Measurements from ENCODE around the gene RAET1L. TPM values are rescaled to one million over a fixed set of nuclear protein-coding genes. Genes with fewer than 3 reads are reported as not detected.
"Not testable (repeated sequence)": the region's sequence is repeated elsewhere in the genome, so short reads cannot be mapped to it uniquely, and the experiment has no call there.

The RAET1L gene
- total RNA-seq, 1 experiment from 2014 or later = not detected

- no peaks in the 10 kb centered on the region; the same call in 1 of the 2 replicates for H3K9me3 ChIP-seq (replicated peaks)
- DNase-seq = no peak
- no peaks in the 10 kb centered on the region for H3K4me1 ChIP-seq
- H3K27me3 ChIP-seq = peaks cover 27% of the 10 kb centered on the region
- H3K36me3 ChIP-seq = no peaks in the 10 kb centered on the region
- H3K27ac ChIP-seq = no peak overlapping the region
- H3K4me3 ChIP-seq = no peak overlapping the region
Measured at GRCh38 chr6:150033207-150033771, 8.0 kb upstream of the RAET1L start.

DNA sequence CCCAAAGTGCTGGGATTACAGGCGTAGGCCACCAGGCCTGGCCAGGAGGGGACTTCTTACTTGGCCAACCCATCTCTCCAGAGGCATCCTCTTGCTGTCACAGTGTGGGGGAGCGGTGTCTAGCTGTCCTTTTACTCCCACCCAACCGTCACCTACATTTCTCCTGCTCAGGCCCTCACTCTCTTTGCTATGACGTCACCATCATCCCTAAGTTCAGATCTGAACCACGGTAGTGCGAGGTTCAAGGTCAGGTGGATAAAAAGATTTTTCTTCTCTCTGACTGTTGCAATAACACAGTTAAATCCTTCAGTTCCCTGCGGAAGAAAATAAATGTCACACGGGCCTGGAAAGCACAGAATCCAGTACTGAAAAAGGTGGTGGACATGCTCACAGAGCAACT is 7.3 kb upstream of the RAET1L start:
- no peak overlapping the region for H3K27ac ChIP-seq
- H3K36me3 ChIP-seq = no peaks in the 10 kb centered on the region
- peaks cover 33% of the 10 kb centered on the region for H3K27me3 ChIP-seq
- no peaks in the 10 kb centered on the region; the same call in 1 of the 2 replicates for H3K9me3 ChIP-seq (replicated peaks)
- no peak overlapping the region for H3K4me3 ChIP-seq
- DNase-seq = no peak
- no peaks in the 10 kb centered on the region for H3K4me1 ChIP-seq

- no peak overlapping the region for H3K27ac ChIP-seq
- no peaks in the 10 kb centered on the region for H3K4me1 ChIP-seq
- no peaks in the 10 kb centered on the region; the same call in 1 of the 2 replicates for H3K9me3 ChIP-seq (replicated peaks)
- H3K36me3 ChIP-seq = no peaks in the 10 kb centered on the region
- peaks cover 41% of the 10 kb centered on the region for H3K27me3 ChIP-seq
- no peak for DNase-seq
- no peak overlapping the region for H3K4me3 ChIP-seq
Measured at GRCh38 chr6:150030611-150031010, 5.3 kb upstream of the RAET1L start.

DNA sequence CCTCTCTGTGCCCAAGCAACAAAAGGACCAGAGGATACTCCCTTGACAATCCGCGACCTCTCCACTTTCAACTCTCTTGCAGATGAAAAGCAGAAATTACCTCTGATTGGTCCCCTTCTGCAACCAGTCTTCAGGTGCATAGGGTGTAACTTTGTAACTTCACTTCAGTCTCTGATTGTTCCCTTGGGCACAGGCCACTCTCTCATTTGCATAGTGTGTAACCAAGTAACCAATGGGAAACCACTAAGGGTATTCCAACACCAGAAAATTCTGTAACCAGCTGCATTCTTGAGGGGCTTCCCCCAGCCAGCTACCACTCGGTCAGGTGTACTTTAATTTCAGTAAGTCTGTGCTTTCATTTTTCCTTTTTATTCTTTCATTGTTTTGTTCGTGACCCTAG is 4.4 kb upstream of the RAET1L start:
- H3K36me3 ChIP-seq = no peaks in the 10 kb centered on the region
- H3K4me1 ChIP-seq = no peaks in the 10 kb centered on the region
- H3K9me3 ChIP-seq (replicated peaks) = no peaks in the 10 kb centered on the region; the same call in 1 of the 2 replicates
- DNase-seq = no peak
- peaks cover 46% of the 10 kb centered on the region for H3K27me3 ChIP-seq
- no peak overlapping the region for H3K4me3 ChIP-seq
- H3K27ac ChIP-seq = no peak overlapping the region

GRCh38 chr6:150029276-150029675 is 3.9 kb upstream of the RAET1L start:
- H3K27me3 ChIP-seq = peaks cover 43% of the 10 kb centered on the region
- H3K9me3 ChIP-seq (replicated peaks) = no peaks in the 10 kb centered on the region; the same call in 1 of the 2 replicates
- no peak for DNase-seq
- H3K4me1 ChIP-seq = no peaks in the 10 kb centered on the region
- H3K27ac ChIP-seq = no peak overlapping the region
- H3K4me3 ChIP-seq = no peak overlapping the region
- H3K36me3 ChIP-seq = no peaks in the 10 kb centered on the region

DNA sequence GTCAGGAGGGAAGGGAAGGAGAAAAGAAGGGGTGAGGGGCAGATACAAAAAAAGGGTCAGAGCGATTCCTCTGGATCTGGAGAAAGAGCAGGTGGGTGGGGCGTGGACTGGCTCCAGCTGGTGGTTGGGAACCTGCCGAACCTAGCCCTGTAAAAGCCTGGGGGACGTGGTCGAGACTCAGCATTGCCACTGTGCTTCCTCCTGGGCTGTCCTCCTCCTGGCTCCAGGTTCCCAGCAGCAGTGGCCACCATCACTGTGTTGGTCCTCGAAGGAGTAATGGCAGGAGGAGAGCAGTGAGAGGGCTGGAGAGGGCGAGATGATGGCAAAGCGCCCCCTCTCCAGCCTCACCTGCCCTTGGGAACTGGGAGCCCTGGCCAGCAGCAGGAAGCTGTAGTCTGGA is 3.5 kb upstream of the RAET1L start:
- no peak overlapping the region for H3K4me3 ChIP-seq
- H3K36me3 ChIP-seq = no peaks in the 10 kb centered on the region
- H3K9me3 ChIP-seq (replicated peaks) = no peaks in the 10 kb centered on the region; the same call in 1 of the 2 replicates
- DNase-seq = no peak
- H3K27ac ChIP-seq = no peak overlapping the region
- no peaks in the 10 kb centered on the region for H3K4me1 ChIP-seq
- peaks cover 40% of the 10 kb centered on the region for H3K27me3 ChIP-seq

DNA sequence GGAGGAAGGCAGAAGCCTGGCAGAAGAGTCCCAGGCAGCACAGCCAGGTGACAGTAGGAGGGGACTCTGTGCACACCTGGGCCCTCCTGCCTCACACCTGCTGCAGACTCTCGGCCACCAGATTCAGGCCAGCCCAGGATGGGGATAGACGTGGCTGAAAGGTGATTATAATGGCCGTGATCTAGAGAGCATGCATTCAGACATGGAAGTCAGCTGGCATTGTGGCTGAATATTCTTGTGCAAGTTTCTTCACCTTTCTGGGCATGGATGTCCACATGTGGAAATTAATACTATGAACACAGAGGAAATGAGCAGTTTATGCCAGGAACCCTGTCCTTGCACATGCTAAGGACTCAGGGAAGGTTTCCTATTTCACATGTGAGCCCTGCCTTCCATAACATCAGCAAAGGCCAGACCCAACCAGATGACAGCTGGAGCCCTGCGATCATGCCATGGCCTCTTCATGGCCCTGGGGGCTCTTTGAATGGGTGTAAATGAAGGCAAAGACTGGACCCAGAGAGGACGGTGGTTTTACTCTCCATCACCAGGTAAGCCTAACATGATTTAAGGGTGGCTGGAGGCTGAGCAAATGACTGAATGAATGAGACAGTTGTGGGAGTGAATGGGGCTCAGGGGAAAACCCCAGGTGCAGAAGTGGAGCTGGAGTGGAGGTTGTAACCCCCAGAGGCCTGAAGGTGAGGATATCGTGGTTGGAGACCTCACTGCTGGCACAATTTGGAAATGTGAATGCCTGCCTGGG is 2.7 kb upstream of the RAET1L start:
- DNase-seq = no peak
- Histone ChIP-seq H3K27me3 (peaks cover 35% of the 10 kb centered on the region), H3K4me1 (no peaks in the 10 kb centered on the region), H3K4me3 (no peak overlapping the region), H3K36me3 (no peaks in the 10 kb centered on the region), H3K9me3 (replicated peaks) (no peaks in the 10 kb centered on the region; the same call in 1 of the 2 replicates), H3K27ac (no peak overlapping the region)

DNA sequence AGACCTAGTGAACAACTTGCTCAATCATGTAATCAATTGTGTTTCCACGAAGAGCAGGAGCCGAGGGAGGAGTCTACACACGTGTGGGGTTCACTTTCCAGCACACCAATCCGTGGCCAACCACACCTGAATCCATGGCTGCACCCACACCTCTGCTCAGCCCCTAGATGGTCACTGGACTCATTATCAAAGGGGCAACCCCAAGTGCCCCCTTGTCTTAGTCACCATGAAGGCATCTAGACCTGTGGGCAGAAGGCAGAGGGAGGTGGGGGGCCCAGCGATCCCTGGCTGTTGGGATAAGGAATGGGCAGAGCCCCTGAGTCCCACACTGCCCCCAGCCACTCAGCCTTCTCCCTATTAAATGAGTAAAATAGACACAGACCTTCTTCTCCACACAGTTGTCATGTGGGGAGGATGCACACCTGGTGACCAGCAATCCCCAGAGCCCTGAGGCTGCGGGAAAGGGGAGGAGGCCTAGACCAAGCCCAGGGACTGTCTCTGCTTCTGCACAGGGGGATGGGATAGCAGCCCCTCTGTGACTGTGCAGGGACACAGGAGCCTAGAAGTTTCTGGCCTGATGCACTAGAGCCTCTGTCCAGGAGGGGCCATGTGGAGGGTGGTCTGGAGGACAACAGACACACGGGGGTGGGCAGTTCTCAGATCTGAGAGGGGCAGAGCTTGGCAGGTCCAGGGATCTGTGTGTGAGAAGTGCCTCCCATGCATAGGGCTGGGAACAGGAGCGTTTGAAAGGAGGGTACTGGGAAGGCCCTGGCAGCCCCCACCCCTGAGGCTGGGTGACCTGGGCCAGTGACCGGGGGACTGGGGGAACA is 1.9 kb upstream of the RAET1L start:
- Histone ChIP-seq H3K36me3 (no peaks in the 10 kb centered on the region), H3K27ac (no peak overlapping the region), H3K9me3 (replicated peaks) (no peaks in the 10 kb centered on the region), H3K4me1 (no peaks in the 10 kb centered on the region), H3K4me3 (no peak overlapping the region), H3K27me3 (peaks cover 29% of the 10 kb centered on the region; the same call in 1 of the 2 replicates)
- DNase-seq = no peak

GRCh38 chr6:150024646-150025155 is 631 bp downstream of the RAET1L start:
- Histone ChIP-seq H3K27ac (no peak overlapping the region), H3K36me3 (no peaks in the 10 kb centered on the region), H3K4me1 (no peaks in the 10 kb centered on the region), H3K27me3 (peaks cover 29% of the 10 kb centered on the region; the same call in 1 of the 2 replicates), H3K9me3 (replicated peaks) (no peaks in the 10 kb centered on the region), H3K4me3 (no peak overlapping the region)
- no peak for DNase-seq

DNA sequence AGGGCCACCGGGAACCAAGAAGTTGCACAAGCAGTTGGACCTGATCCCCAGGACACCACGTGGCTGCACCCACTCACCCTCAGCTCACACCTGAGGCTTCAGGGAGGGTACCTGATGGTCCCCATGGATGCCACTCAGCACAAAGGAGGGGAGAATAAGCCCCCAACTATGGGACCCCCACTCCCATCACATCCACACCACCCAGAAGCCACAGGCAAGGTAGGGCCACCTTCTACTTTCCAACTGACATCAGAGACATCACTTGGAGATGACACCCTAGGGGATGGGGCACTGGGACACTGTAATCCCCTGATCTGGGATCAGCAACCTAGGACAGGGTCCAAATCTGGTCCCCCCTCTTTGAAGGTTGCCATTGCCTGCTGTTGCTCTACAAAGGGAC is 1.3 kb downstream of the RAET1L start:
- H3K27me3 ChIP-seq = peaks cover 29% of the 10 kb centered on the region; the same call in 1 of the 2 replicates
- H3K4me3 ChIP-seq, H3K4me1 ChIP-seq: not testable (repeated sequence)

DNA sequence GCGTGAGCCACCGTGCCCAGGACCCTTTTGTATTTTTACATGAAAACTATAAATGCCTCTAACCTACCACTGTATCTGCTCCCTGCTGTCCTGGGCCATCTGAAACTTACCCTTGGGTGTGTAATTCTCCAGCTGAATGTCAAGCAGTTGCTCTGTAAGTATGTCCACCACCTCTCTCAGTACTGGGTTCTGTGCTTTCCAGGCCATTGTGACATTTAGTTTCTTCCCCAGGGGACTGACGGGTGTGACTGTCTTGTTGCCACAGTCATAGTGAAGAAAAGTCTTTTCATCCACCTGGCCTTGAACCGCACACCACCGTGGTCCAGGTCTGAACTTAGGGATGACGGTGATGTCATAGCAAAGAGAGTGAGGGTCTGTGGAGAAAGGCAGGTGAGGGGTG is 3.5 kb downstream of the RAET1L start:
- H3K4me3 ChIP-seq; H3K4me1 ChIP-seq; DNase-seq; H3K36me3 ChIP-seq; H3K9me3 ChIP-seq (replicated peaks); H3K27ac ChIP-seq: not testable (repeated sequence)
- H3K27me3 ChIP-seq = peaks cover 20% of the 10 kb centered on the region

More for the DNA sequence above, 1.3 kb downstream of the RAET1L start:
- DNase-seq; H3K36me3 ChIP-seq; H3K27ac ChIP-seq; H3K9me3 ChIP-seq (replicated peaks): not testable (repeated sequence)

DNA sequence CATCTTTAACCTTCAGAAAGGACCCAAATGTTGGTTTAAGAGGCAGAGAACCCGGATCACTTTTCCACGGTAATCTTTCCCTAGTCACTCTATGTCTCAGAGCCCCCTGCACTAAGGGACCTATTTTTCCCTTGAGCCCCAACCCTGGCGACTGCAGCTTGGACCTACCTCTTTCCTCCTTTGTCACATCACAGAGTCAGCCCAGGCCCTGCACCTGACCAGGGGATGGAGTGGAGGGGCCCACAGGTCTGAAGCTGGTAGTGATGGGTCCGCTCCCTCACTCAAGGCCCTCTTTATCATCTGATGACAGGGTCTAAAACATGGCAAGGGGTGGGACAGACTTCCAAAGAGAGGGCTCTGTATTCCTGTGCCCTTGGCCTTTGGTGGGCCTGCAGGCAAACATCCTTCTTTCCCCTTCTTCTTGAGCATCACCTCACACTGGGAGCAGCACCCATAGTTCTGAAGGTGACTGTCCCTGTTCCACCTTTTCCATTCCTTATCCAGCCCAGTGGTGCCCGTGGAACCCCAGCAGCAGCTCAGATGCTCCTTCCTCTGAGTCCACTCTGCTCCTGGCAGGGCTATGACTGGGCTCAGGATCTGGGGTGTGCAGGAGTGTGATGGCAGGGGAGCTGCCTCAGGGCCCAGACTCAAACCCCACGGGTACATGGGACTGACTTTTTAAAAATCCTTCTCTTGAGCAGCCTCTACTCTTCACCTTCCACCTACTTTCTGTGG is 6.3 kb downstream of the RAET1L start:
- H3K27ac ChIP-seq = no peak overlapping the region
- peaks cover 10% of the 10 kb centered on the region; the same call in 1 of the 2 replicates for H3K27me3 ChIP-seq
- H3K4me3 ChIP-seq = no peak overlapping the region
- H3K4me1 ChIP-seq = no peaks in the 10 kb centered on the region
- DNase-seq = no peak
- H3K9me3 ChIP-seq (replicated peaks) = no peaks in the 10 kb centered on the region
- no peaks in the 10 kb centered on the region for H3K36me3 ChIP-seq

- H3K36me3 ChIP-seq; H3K4me1 ChIP-seq; DNase-seq; H3K4me3 ChIP-seq; H3K27ac ChIP-seq; H3K9me3 ChIP-seq (replicated peaks): not testable (repeated sequence)
- peaks cover 16% of the 10 kb centered on the region; the same call in 1 of the 2 replicates for H3K27me3 ChIP-seq
Measured at GRCh38 chr6:150017186-150017521, 8.2 kb downstream of the RAET1L start.
